HG02642 (cell line): ENCODE measurements around the gene MMP11.

ENCODE experiments used
- ATAC-seq: cut with Tn5 transposase; IDR thresholded peaks from one replicate; pipeline ENCODE4 v1.9.1; 2021; ENCODE audit warnings: mild to moderate bottlenecking; ENCODE audit not compliant: unreplicated experiment, poor library complexity

The MMP11 gene

GRCh38 chr22:23779083-23779482, 6.4 kb downstream of the MMP11 start:
- no peak for ATAC-seq

- ATAC-seq: no peak
Observed at GRCh38 chr22:23779731-23780130, 7.1 kb downstream of the MMP11 start.

GRCh38 chr22:23780146-23780748, 7.6 kb downstream of the MMP11 start:
- ATAC-seq: no peak

- ATAC-seq: no peak
Observed at GRCh38 chr22:23781065-23781464, 8.4 kb downstream of the MMP11 start.

GRCh38 chr22:23781511-23782183, 9.0 kb downstream of the MMP11 start:
- ATAC-seq: no peak

- ATAC-seq: no peak
Observed at GRCh38 chr22:23782252-23782651, 9.6 kb downstream of the MMP11 start.

- ATAC-seq: no peak
Observed at GRCh38 chr22:23782703-23783102, 10.1 kb downstream of the MMP11 start.

- ATAC-seq: no peak
Observed at GRCh38 chr22:23783265-23784150, 10.9 kb downstream of the MMP11 start.

- ATAC-seq: no peak
Observed at GRCh38 chr22:23784215-23784732, 11.6 kb downstream of the MMP11 start.

- no peak for ATAC-seq
Observed at GRCh38 chr22:23786261-23786710, 13.6 kb downstream of the MMP11 start.

GRCh38 chr22:23786752-23787599, 14.3 kb downstream of the MMP11 start, which contains the start of gene SMARCB1:
TSS of gene SMARCB1 (plus strand) at chr22:23786966. CDS start at chr22:23787170, 204 bp downstream.
- ATAC-seq: peak; percentile 76

- no peak for ATAC-seq
Observed at GRCh38 chr22:23787600-23787896, 14.9 kb downstream of the MMP11 start.

- no peak for ATAC-seq
Observed at GRCh38 chr22:23787910-23788309, 15.3 kb downstream of the MMP11 start.

- ATAC-seq: no peak
Observed at GRCh38 chr22:23789121-23789520, 16.5 kb downstream of the MMP11 start.

GRCh38 chr22:23789638-23790037, 17.0 kb downstream of the MMP11 start:
- ATAC-seq: no peak

- no peak for ATAC-seq
Observed at GRCh38 chr22:23790819-23791737, 18.4 kb downstream of the MMP11 start.

GRCh38 chr22:23791738-23792645, 19.3 kb downstream of the MMP11 start:
- ATAC-seq: no peak

- no peak for ATAC-seq
Observed at GRCh38 chr22:23793326-23793725, 20.7 kb downstream of the MMP11 start.
